IMR-90 (cell line): Measurements from ENCODE around the gene CDC14A. TPM values are rescaled to one million over a fixed set of nuclear protein-coding genes. Genes with fewer than 3 reads are reported as not detected.

Experiments
- ATAC-seq: fragments of 200-7000 bp; cut with Tn5 transposase; 2 replicates; pipeline ENCODE4 v1.9.1; 2020; ENCODE audit warnings: low read depth, mild to moderate bottlenecking, moderate library complexity
- BruUV-seq: library from RNA; stranded (reverse); fragments of 400-500 nt; replicated peaks from 2 replicates; lab custom pipeline; 2021; lab: Mats Ljungman, UMichigan
- CTCF ChIA-PET: fragments of 300-600 bp; formaldehyde crosslinking; extraction: SDS; loops from one replicate; lab custom pipeline; 2021; ENCODE audit warnings: antibody characterized with exemption; lab: Yijun Ruan, JAX
- POLR2A ChIA-PET: fragments of 300-600 bp; sonication (Branson Sonifier 250); formaldehyde crosslinking; loops from one replicate; lab custom pipeline; 2022; ENCODE audit warnings: antibody characterized with exemption; ENCODE audit not compliant: unreplicated experiment; lab: Charles Lee
- DNase-seq: peaks from one replicate; pipeline ENCODE4 v3.0.0; 2013
- H2AFZ ChIP-seq: replicated peaks from 2 replicates; pipeline ENCODE3; 2013; ENCODE audit warnings: low read length, mild to moderate bottlenecking; ENCODE audit not compliant: poor library complexity
- H2AK5ac ChIP-seq: 2 replicates; pipeline ENCODE4 v1.6.1; 2013; ENCODE audit warnings: low read depth, low read length, inconsistent platforms
- H2AK9ac ChIP-seq: replicated peaks from 2 replicates; pipeline ENCODE3; 2013; ENCODE audit warnings: mild to moderate bottlenecking, low read depth, low read length, moderate library complexity; ENCODE audit not compliant: poor library complexity
- H2BK120ac ChIP-seq: 2 replicates; pipeline ENCODE4 v1.6.1; 2013; ENCODE audit warnings: low read depth, low read length, inconsistent platforms
- H2BK15ac ChIP-seq: 3 replicates; pipeline ENCODE4 v1.6.1; 2013; ENCODE audit warnings: low read depth, low read length, inconsistent platforms
- H2BK20ac ChIP-seq: 2 replicates; pipeline ENCODE4 v1.6.1; 2013; ENCODE audit warnings: low read depth, mild to moderate bottlenecking, inconsistent platforms, low read length, moderate library complexity
- H2BK5ac ChIP-seq: 2 replicates; pipeline ENCODE4 v1.6.1; 2013; ENCODE audit warnings: mild to moderate bottlenecking, low read depth, low read length, inconsistent platforms; ENCODE audit not compliant: poor library complexity, severe bottlenecking
- H3K14ac ChIP-seq: replicated peaks from 2 replicates; pipeline ENCODE4 v1.6.1; 2013; ENCODE audit warnings: low read depth, low read length, inconsistent platforms
- H3K18ac ChIP-seq: 2 replicates; pipeline ENCODE4 v1.6.1; 2013; ENCODE audit warnings: low read depth, low read length, control low read depth
- H3K23ac ChIP-seq: 2 replicates; pipeline ENCODE4 v1.6.1; 2013; ENCODE audit warnings: low read depth, low read length, inconsistent platforms
- H3K27ac ChIP-seq: 2 replicates; pipeline ENCODE4 v1.5.1; 2013; ENCODE audit warnings: mild to moderate bottlenecking, control low read depth, low read length; ENCODE audit not compliant: insufficient read depth
- H3K27me3 ChIP-seq: 2 replicates; pipeline ENCODE4 v1.6.1; 2013; ENCODE audit warnings: low read length; ENCODE audit not compliant: control insufficient read depth, insufficient read depth
- H3K36me3 ChIP-seq: 2 replicates; pipeline ENCODE4 v1.6.1; 2013; ENCODE audit warnings: low read length, mixed read lengths; ENCODE audit not compliant: control insufficient read depth, insufficient read depth
- H3K4ac ChIP-seq: 2 replicates; pipeline ENCODE4 v1.6.1; 2013; ENCODE audit warnings: low read depth, low read length, inconsistent platforms
- H3K4me1 ChIP-seq: 2 replicates; pipeline ENCODE4 v1.6.1; 2013; ENCODE audit warnings: low read length, mixed read lengths; ENCODE audit not compliant: control insufficient read depth, insufficient read depth
- H3K4me2 ChIP-seq: 2 replicates; pipeline ENCODE4 v1.6.1; 2013; ENCODE audit warnings: low read depth, mild to moderate bottlenecking, control low read depth, low read length, moderate library complexity
- H3K4me3 ChIP-seq: 2 replicates; pipeline ENCODE4 v1.5.1; 2013; ENCODE audit warnings: low read depth, mild to moderate bottlenecking, control low read depth, low read length, moderate library complexity; ENCODE audit not compliant: insufficient read depth
- H3K56ac ChIP-seq: 2 replicates; pipeline ENCODE4 v1.6.1; 2013; ENCODE audit warnings: low read length, inconsistent platforms; ENCODE audit not compliant: insufficient read depth; ENCODE audit errors: extremely low read depth
- H3K79me1 ChIP-seq, 2 experiments: 2 replicates each; pipeline ENCODE4 v1.6.1; 2013; ENCODE audit warnings: low read length in 2 of 2, inconsistent platforms in 1 of 2, low read depth in 1 of 2
- H3K9ac ChIP-seq: 2 replicates; pipeline ENCODE4 v1.6.1; 2013; ENCODE audit warnings: low read depth, low read length, control low read depth
- H3K9me1 ChIP-seq: 2 replicates; pipeline ENCODE4 v1.6.1; 2013; ENCODE audit warnings: low read length, inconsistent platforms; ENCODE audit not compliant: insufficient read depth
- H3K9me3 ChIP-seq: 2 replicates; pipeline ENCODE4 v1.6.1; 2013; ENCODE audit warnings: low read length; ENCODE audit not compliant: control insufficient read depth, insufficient read depth
- H4K20me1 ChIP-seq: 2 replicates; pipeline ENCODE4 v1.6.1; 2013; ENCODE audit warnings: low read length, inconsistent platforms; ENCODE audit not compliant: insufficient read depth
- H4K5ac ChIP-seq: 2 replicates; pipeline ENCODE4 v1.6.1; 2013; ENCODE audit warnings: mild to moderate bottlenecking, low read depth, low read length, control low read depth
- H4K8ac ChIP-seq, 2 experiments: 2 replicates each; pipeline ENCODE4 v1.6.1; 2013; ENCODE audit warnings: low read depth in 2 of 2, low read length in 2 of 2, control low read depth in 1 of 2, inconsistent platforms in 1 of 2
- H4K91ac ChIP-seq: 2 replicates; pipeline ENCODE4 v1.6.1; 2013; ENCODE audit warnings: low read depth, low read length, inconsistent platforms; ENCODE audit not compliant: insufficient read depth
- CEBPB ChIP-seq: IDR thresholded peaks from 2 replicates; pipeline ENCODE4 v1.6.1; 2012; ENCODE audit warnings: low read depth, low read length, improper control_type of control experiment
- CHD1 ChIP-seq: IDR thresholded peaks from 2 replicates; pipeline ENCODE4 v1.6.1; 2012; ENCODE audit warnings: low read depth, low read length, improper control_type of control experiment
- FOS ChIP-seq: fragments of 150-350 bp; IDR thresholded peaks from 2 replicates; pipeline ENCODE4 v1.6.1; 2016; ENCODE audit warnings: low read depth, low read length
- MAFK ChIP-seq: IDR thresholded peaks from 2 replicates; pipeline ENCODE4 v1.6.1; 2012; ENCODE audit warnings: low read depth, low read length, improper control_type of control experiment
- MXI1 ChIP-seq: IDR thresholded peaks from 2 replicates; pipeline ENCODE4 v1.6.1; 2012; ENCODE audit warnings: low read depth, mild to moderate bottlenecking, low read length, moderate library complexity, borderline replicate concordance
- NFE2L2 ChIP-seq: fragments of 150-350 bp; IDR thresholded peaks from 2 replicates; pipeline ENCODE4 v1.6.1; 2016; ENCODE audit warnings: low read depth, mild to moderate bottlenecking, low read length
- POLR2A ChIP-seq: IDR thresholded peaks from 2 replicates; pipeline ENCODE4 v1.6.1; 2012; ENCODE audit warnings: mild to moderate bottlenecking, low read depth, low read length
- RAD21 ChIP-seq: IDR thresholded peaks from 2 replicates; pipeline ENCODE4 v1.6.1; 2012; ENCODE audit warnings: low read length, improper control_type of control experiment
- RCOR1 ChIP-seq: IDR thresholded peaks from 2 replicates; pipeline ENCODE4 v1.6.1; 2012; ENCODE audit warnings: mild to moderate bottlenecking, low read length, improper control_type of control experiment; ENCODE audit not compliant: insufficient replicate concordance
- SMC3 ChIP-seq: fragments of 150-350 bp; IDR thresholded peaks from 2 replicates; pipeline ENCODE4 v1.6.1; 2016; ENCODE audit warnings: low read depth, mild to moderate bottlenecking, antibody characterized with exemption, low read length, moderate library complexity
- WGBS, 2 experiments: methylation state at CpG; one replicate each; pipeline versions ENCODE4 v1.1.5 to v1.1.7; 2013; ENCODE audit warnings: missing lambda C conversion rate in 2 of 2; ENCODE audit not compliant: insufficient read length in 1 of 2; ENCODE audit errors: extremely low coverage in 2 of 2; 5-methylcytosine and 5-hydroxymethylcytosine counted together
- dilution Hi-C: fragments of 300-500 bp; cut with HindIII; formaldehyde crosslinking; loops from one replicate; pipeline ENCODE4 v1.14.3; 2018; ENCODE audit warnings: low sequenced_read_pairs; ENCODE audit not compliant: unreplicated experiment
- in situ Hi-C: fragments of 300-500 bp; cut with MboI; formaldehyde crosslinking; loops from 3 replicates; pipeline ENCODE4 v1.14.3; 2019; ENCODE audit warnings: low sequenced_read_pairs, inconsistent platforms, mixed read lengths
- intact Hi-C: fragments of 100-400 bp; cut with micrococcal nuclease; formaldehyde crosslinking; loops from 2 replicates; pipeline ENCODE4 v1.10.0; 2022
- polyA plus RNA-seq, 3 experiments: library from polyadenylated mRNA; depleted of rRNA; stranded (reverse); fragments of >200 nt; gene quantifications; 2 replicates each; pipeline ENCODE4 v1.2.3, GENCODE V29; 2012; ENCODE audit warnings: low replicate concordance in 1 of 3
- total RNA-seq: library from RNA; depleted of rRNA; stranded (reverse); fragments of >200 nt; gene quantifications from 2 replicates; pipeline ENCODE4 v1.2.3, GENCODE V29; 2012
- TF ChIP-seq, protein P1 (sequence below): fragments of 150-350 bp; IDR thresholded peaks from 2 replicates; pipeline ENCODE4 v1.6.1; 2017; ENCODE audit warnings: mild to moderate bottlenecking, antibody characterized with exemption, low read length, low read depth
- TF ChIP-seq, protein P2 (sequence below): conservative IDR thresholded peaks from 2 replicates; pipeline ENCODE4 v1.5.1; 2012; ENCODE audit warnings: mild to moderate bottlenecking, low read depth, low read length, improper control_type of control experiment
- TF ChIP-seq, protein P3 (sequence below): fragments of 150-350 bp; IDR thresholded peaks from 2 replicates; pipeline ENCODE4 v1.6.1; 2016; ENCODE audit warnings: low read depth, mild to moderate bottlenecking, low read length, moderate library complexity, borderline replicate concordance

The CDC14A gene
- total and polyA plus RNA-seq, 2 of the 4 experiments (the other 2 are of a cell fraction), result 1.7 to 3.0 TPM

DNA sequence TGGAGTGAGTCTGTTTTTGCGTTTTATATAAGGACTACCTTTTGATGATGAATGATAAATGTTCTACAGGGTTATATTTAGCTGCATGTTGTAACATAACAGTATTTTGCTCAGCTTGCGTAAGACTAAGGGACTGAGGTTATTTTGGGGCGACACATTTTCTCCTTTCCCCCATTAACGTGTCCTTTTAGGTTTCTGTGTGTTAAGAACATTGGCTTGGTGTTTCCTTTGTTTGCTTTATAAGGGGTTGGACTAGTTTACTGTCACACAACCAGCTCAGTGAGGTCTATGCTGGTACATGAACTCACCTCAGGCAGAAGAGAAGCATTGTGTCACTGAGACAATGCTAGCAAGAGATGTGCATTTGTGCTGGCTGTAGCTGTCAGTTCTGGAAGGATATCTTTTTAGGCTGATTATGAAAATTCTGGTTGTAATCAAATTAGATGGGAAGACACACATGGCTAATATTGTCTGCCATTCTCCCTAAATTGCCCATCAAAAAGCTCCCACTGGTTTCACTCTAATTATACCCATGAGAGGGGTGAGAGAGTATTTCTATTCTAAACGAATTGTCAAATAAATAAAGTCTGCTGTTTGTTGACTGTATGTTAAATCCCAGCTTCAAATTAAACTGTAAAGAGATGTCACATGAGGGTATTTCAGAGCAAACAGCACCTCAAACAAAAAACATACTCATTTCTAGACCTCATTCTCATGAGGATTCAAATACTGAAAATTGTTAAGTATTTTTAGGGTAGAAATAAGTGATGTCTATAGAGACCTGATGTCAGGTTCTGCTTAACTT lies 62.6 kb downstream of the CDC14A start:
- Histone ChIP-seq H3K56ac (no peak overlapping the region), H3K79me1 (0 out of 4 replicates have a peak, but pooled peaks cover 0 to 7% of the 10 kb centered on the region in 2 experiments), H4K5ac (no peak overlapping the region), H4K91ac (no peak overlapping the region), H2AFZ (no peak overlapping the region), H3K9ac (no peak overlapping the region), H2AK9ac (no peak overlapping the region), H3K27ac (no peak overlapping the region), H2BK5ac (no peak overlapping the region), H3K23ac (no peak overlapping the region), H3K4ac (no peak overlapping the region), H2BK15ac (no peak overlapping the region), H3K4me3 (no peak overlapping the region), H3K14ac (no peak overlapping the region; the same call in 1 of the 2 replicates), H2BK120ac (no peak overlapping the region), H3K27me3 (no peaks in the 10 kb centered on the region), H3K4me2 (no peak overlapping the region), H3K4me1 (peaks cover 2% of the 10 kb centered on the region; the same call in 1 of the 2 replicates), H4K20me1 (no peaks in the 10 kb centered on the region), H3K9me3 (no peaks in the 10 kb centered on the region), H3K18ac (no peak overlapping the region), H3K36me3 (no peaks in the 10 kb centered on the region), H2BK20ac (no peak overlapping the region), H3K9me1 (no peaks in the 10 kb centered on the region; the same call in 1 of the 2 replicates), H4K8ac (no peak overlapping the region), H2AK5ac (no peak overlapping the region)
- dilution Hi-C loops, result no loop called here
- no peak for DNase-seq
- no CpG with 5 or more reads among the region's 5 CpGs for WGBS, 2 experiments
- BruUV-seq, result no TSS peak
- intact Hi-C loops, result no loop called here
- no peak for TF ChIP-seq CEBPB
- TF ChIP-seq RCOR1, result no peak
- TF ChIP-seq RAD21, result no peak
- TF ChIP-seq, protein P1, sequence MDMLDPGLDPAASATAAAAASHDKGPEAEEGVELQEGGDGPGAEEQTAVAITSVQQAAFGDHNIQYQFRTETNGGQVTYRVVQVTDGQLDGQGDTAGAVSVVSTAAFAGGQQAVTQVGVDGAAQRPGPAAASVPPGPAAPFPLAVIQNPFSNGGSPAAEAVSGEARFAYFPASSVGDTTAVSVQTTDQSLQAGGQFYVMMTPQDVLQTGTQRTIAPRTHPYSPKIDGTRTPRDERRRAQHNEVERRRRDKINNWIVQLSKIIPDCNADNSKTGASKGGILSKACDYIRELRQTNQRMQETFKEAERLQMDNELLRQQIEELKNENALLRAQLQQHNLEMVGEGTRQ, result no peak
- TF ChIP-seq, protein P2, sequence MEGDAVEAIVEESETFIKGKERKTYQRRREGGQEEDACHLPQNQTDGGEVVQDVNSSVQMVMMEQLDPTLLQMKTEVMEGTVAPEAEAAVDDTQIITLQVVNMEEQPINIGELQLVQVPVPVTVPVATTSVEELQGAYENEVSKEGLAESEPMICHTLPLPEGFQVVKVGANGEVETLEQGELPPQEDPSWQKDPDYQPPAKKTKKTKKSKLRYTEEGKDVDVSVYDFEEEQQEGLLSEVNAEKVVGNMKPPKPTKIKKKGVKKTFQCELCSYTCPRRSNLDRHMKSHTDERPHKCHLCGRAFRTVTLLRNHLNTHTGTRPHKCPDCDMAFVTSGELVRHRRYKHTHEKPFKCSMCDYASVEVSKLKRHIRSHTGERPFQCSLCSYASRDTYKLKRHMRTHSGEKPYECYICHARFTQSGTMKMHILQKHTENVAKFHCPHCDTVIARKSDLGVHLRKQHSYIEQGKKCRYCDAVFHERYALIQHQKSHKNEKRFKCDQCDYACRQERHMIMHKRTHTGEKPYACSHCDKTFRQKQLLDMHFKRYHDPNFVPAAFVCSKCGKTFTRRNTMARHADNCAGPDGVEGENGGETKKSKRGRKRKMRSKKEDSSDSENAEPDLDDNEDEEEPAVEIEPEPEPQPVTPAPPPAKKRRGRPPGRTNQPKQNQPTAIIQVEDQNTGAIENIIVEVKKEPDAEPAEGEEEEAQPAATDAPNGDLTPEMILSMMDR, result no peak
- TF ChIP-seq, protein P3, sequence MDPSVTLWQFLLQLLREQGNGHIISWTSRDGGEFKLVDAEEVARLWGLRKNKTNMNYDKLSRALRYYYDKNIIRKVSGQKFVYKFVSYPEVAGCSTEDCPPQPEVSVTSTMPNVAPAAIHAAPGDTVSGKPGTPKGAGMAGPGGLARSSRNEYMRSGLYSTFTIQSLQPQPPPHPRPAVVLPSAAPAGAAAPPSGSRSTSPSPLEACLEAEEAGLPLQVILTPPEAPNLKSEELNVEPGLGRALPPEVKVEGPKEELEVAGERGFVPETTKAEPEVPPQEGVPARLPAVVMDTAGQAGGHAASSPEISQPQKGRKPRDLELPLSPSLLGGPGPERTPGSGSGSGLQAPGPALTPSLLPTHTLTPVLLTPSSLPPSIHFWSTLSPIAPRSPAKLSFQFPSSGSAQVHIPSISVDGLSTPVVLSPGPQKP, result no peak
- TF ChIP-seq MAFK, result no peak
- TF ChIP-seq CHD1, result no peak
- TF ChIP-seq MXI1, result no peak
- no peak for TF ChIP-seq NFE2L2
- TF ChIP-seq SMC3, result no peak
- TF ChIP-seq FOS, result no peak
- no peak for TF ChIP-seq POLR2A
- ChIA-PET CTCF (interaction anchor here (0.7 kb wide), 1 partner anchor 10 kb away, joined by 3 read pairs; no protein-coding TSS in a partner anchor), POLR2A (no interaction called here)
- in situ Hi-C loops, result no loop called here
- ATAC-seq, result no peak
